Glutamatergic neuron (in vitro differentiated cells): ENCODE measurements around the gene SON. TPM values are rescaled to one million over a fixed set of nuclear protein-coding genes. Genes with fewer than 3 reads are reported as not detected.

Experiments
- DNase-seq: peaks from one replicate; pipeline ENCODE4 v3.0.0; 2022
- H3K27ac Mint-ChIP-seq: one replicate; pipeline ENCODE4 v1.8.0; 2020; ENCODE audit warnings: mild to moderate bottlenecking, mixed read lengths, inconsistent platforms; ENCODE audit not compliant: unreplicated experiment
- H3K27me3 Mint-ChIP-seq: one replicate; pipeline ENCODE4 v1.8.0; 2020; ENCODE audit warnings: mild to moderate bottlenecking, moderate library complexity, mixed read lengths, inconsistent platforms; ENCODE audit not compliant: unreplicated experiment
- H3K36me3 Mint-ChIP-seq: one replicate; pipeline ENCODE4 v1.8.0; 2020; ENCODE audit warnings: mild to moderate bottlenecking, mixed read lengths, inconsistent platforms; ENCODE audit not compliant: unreplicated experiment
- H3K4me1 Mint-ChIP-seq: one replicate; pipeline ENCODE4 v1.8.0; 2020; ENCODE audit warnings: mild to moderate bottlenecking, low read depth, mixed read lengths, inconsistent platforms; ENCODE audit not compliant: unreplicated experiment
- H3K4me3 Mint-ChIP-seq: one replicate; pipeline ENCODE4 v1.8.0; 2020; ENCODE audit warnings: mild to moderate bottlenecking, mixed read lengths, inconsistent platforms; ENCODE audit not compliant: unreplicated experiment
- H3K9me3 Mint-ChIP-seq: one replicate; pipeline ENCODE4 v1.8.0; 2020; ENCODE audit warnings: mild to moderate bottlenecking, moderate library complexity, mixed read lengths, inconsistent platforms; ENCODE audit not compliant: unreplicated experiment
- total RNA-seq: library from RNA; stranded (reverse); fragmentation: NEBNext Ultra II Directional; extraction: Animal tissue kit (Norgen Biotek cat#: 25700); gene quantifications from one replicate; pipeline ENCODE4 v1.2.1, GENCODE V29; 2021; ENCODE audit not compliant: unreplicated experiment
- TF ChIP-seq, protein P1 (sequence below): fragments of 200-600 bp; sonication (generic); IDR thresholded peaks from one replicate; pipeline ENCODE4 v1.5.0; 2021; ENCODE audit not compliant: partially characterized antibody, unreplicated experiment

The SON gene
- total RNA-seq, 1 donor from 2014 or later: 289 TPM

- Mint-ChIP-seq H3K27me3 (peaks cover 2% of the 10 kb centered on the region), H3K27ac (no peak overlapping the region)
Observed at GRCh38 chr21:33514229-33514628, 28.6 kb upstream of the SON start.

DNA sequence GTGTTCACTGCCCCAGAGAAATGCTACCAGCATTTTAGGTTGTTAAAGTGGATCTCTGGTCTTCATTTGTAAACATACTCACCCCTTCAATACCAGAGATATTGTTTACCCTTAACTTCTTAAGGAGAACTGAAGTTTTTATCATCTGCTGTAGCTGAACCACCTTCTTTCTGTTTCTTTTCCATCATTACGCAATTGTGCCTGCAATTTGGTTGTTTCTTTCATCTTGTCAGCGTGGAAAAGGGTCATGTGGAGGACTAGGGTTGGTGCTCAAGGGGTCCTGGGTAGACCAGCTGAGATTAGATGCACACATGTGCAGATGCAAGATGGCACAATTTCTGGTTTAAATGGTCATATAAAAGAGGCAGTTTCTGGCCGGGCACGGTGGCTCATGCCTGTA, 23.9 kb upstream of the SON start:
- TF ChIP-seq, protein P1, sequence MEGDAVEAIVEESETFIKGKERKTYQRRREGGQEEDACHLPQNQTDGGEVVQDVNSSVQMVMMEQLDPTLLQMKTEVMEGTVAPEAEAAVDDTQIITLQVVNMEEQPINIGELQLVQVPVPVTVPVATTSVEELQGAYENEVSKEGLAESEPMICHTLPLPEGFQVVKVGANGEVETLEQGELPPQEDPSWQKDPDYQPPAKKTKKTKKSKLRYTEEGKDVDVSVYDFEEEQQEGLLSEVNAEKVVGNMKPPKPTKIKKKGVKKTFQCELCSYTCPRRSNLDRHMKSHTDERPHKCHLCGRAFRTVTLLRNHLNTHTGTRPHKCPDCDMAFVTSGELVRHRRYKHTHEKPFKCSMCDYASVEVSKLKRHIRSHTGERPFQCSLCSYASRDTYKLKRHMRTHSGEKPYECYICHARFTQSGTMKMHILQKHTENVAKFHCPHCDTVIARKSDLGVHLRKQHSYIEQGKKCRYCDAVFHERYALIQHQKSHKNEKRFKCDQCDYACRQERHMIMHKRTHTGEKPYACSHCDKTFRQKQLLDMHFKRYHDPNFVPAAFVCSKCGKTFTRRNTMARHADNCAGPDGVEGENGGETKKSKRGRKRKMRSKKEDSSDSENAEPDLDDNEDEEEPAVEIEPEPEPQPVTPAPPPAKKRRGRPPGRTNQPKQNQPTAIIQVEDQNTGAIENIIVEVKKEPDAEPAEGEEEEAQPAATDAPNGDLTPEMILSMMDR: no peak
- no peak for DNase-seq
- Mint-ChIP-seq H3K27ac (no peak overlapping the region), H3K36me3 (peaks cover 5% of the 10 kb centered on the region), H3K4me3 (no peak overlapping the region), H3K27me3 (no peaks in the 10 kb centered on the region), H3K4me1 (peaks cover 8% of the 10 kb centered on the region), H3K9me3 (no peaks in the 10 kb centered on the region)

More at GRCh38 chr21:33514229-33514628, 28.6 kb upstream of the SON start:
- H3K36me3 Mint-ChIP-seq: peaks cover 5% of the 10 kb centered on the region
- H3K9me3 Mint-ChIP-seq: no peaks in the 10 kb centered on the region
- TF ChIP-seq, protein P1: no peak
- no peak overlapping the region for H3K4me3 Mint-ChIP-seq
- DNase-seq: no peak
- no peaks in the 10 kb centered on the region for H3K4me1 Mint-ChIP-seq

GRCh38 chr21:33522297-33522952, 20.4 kb upstream of the SON start:
- no peak for DNase-seq
- peak overlapping the region; percentile 66 for H3K27ac Mint-ChIP-seq
- peaks cover 1% of the 10 kb centered on the region for H3K9me3 Mint-ChIP-seq
- TF ChIP-seq, protein P1: no peak
- H3K36me3 Mint-ChIP-seq: no peaks in the 10 kb centered on the region
- H3K4me3 Mint-ChIP-seq: peak overlapping the region; percentile 60
- H3K27me3 Mint-ChIP-seq: no peaks in the 10 kb centered on the region
- peaks cover 8% of the 10 kb centered on the region for H3K4me1 Mint-ChIP-seq

- H3K4me1 Mint-ChIP-seq: peaks cover 8% of the 10 kb centered on the region
- peaks cover 1% of the 10 kb centered on the region for H3K9me3 Mint-ChIP-seq
- H3K27ac Mint-ChIP-seq: peak overlapping the region; percentile 66
- DNase-seq: no peak
- TF ChIP-seq, protein P1: no peak
- H3K4me3 Mint-ChIP-seq: peak overlapping the region; percentile 60
- H3K27me3 Mint-ChIP-seq: no peaks in the 10 kb centered on the region
- no peaks in the 10 kb centered on the region for H3K36me3 Mint-ChIP-seq
Observed at GRCh38 chr21:33522953-33523349, 19.9 kb upstream of the SON start.

- H3K4me3 Mint-ChIP-seq: no peak overlapping the region
- H3K4me1 Mint-ChIP-seq: no peaks in the 10 kb centered on the region
- TF ChIP-seq, protein P1: no peak
- no peak for DNase-seq
- H3K36me3 Mint-ChIP-seq: no peaks in the 10 kb centered on the region
- H3K27ac Mint-ChIP-seq: no peak overlapping the region
- peaks cover 1% of the 10 kb centered on the region for H3K9me3 Mint-ChIP-seq
- H3K27me3 Mint-ChIP-seq: no peaks in the 10 kb centered on the region
Observed at GRCh38 chr21:33531007-33531406, 11.8 kb upstream of the SON start.
